ENCODE measurements around the gene RND2.
A peak's percentile ranks its signal among the peaks of the same experiment; 100 is the strongest.

Gene RND2

GRCh38 chr17:43006639-43007551 is 18.1 kb upstream of the RND2 start, which contains the start of gene IFI35:
TSS of gene IFI35 (plus strand) at chr17:43006784. CDS start at chr17:43006948, 164 bp downstream.
- DNase-seq (ENCODE audit: low spot score), result peak; percentile 82

- DNase-seq (ENCODE audit: low spot score), result no peak
Measured at GRCh38 chr17:43010667-43011308, 14.2 kb upstream of the RND2 start.

GRCh38 chr17:43011728-43012472 is 13.1 kb upstream of the RND2 start:
- no peak for DNase-seq (ENCODE audit: low spot score)

- DNase-seq (ENCODE audit: low spot score), result no peak
Measured at GRCh38 chr17:43013296-43013695, 11.7 kb upstream of the RND2 start.

GRCh38 chr17:43014020-43014648 is 10.9 kb upstream of the RND2 start:
- DNase-seq (ENCODE audit: low spot score), result no peak

GRCh38 chr17:43014649-43015542 is 10.1 kb upstream of the RND2 start:
- no peak for DNase-seq (ENCODE audit: low spot score)

GRCh38 chr17:43015579-43015978 is 9.5 kb upstream of the RND2 start:
- DNase-seq (ENCODE audit: low spot score), result no peak

GRCh38 chr17:43016216-43016615 is 8.8 kb upstream of the RND2 start:
- DNase-seq (ENCODE audit: low spot score), result no peak

- no peak for DNase-seq (ENCODE audit: low spot score)
Measured at GRCh38 chr17:43018008-43018853, 6.8 kb upstream of the RND2 start.

- no peak for DNase-seq (ENCODE audit: low spot score)
Measured at GRCh38 chr17:43018932-43019331, 6.1 kb upstream of the RND2 start.

- no peak for DNase-seq (ENCODE audit: low spot score)
Measured at GRCh38 chr17:43019418-43019817, 5.6 kb upstream of the RND2 start.

- no peak for DNase-seq (ENCODE audit: low spot score)
Measured at GRCh38 chr17:43020030-43020621, 4.9 kb upstream of the RND2 start.

- no peak for DNase-seq (ENCODE audit: low spot score)
Measured at GRCh38 chr17:43020789-43021740, 4.0 kb upstream of the RND2 start.

- peak; percentile 63 for DNase-seq (ENCODE audit: low spot score)
Measured at GRCh38 chr17:43021741-43022512, 3.1 kb upstream of the RND2 start, which contains the start of gene VAT1. TSS of gene VAT1 (minus strand) at chr17:43022385. CDS start at chr17:43022322, 63 bp downstream.

GRCh38 chr17:43025290-43025657 is 243 bp downstream of the RND2 start:
- no peak for DNase-seq (ENCODE audit: low spot score)

- DNase-seq (ENCODE audit: low spot score), result no peak
Measured at GRCh38 chr17:43025766-43026537, 921 bp downstream of the RND2 start.

- no peak for DNase-seq (ENCODE audit: low spot score)
Measured at GRCh38 chr17:43026595-43026994, 1.6 kb downstream of the RND2 start.

All from hematopoietic multipotent progenitor cell treated with erythropoietin and hydrocortisone succinate and interleukin-3 and kit ligand, for 15 days (in vitro differentiated cells).